ENCODE measurements around the gene KRTAP9-3.

DNA sequence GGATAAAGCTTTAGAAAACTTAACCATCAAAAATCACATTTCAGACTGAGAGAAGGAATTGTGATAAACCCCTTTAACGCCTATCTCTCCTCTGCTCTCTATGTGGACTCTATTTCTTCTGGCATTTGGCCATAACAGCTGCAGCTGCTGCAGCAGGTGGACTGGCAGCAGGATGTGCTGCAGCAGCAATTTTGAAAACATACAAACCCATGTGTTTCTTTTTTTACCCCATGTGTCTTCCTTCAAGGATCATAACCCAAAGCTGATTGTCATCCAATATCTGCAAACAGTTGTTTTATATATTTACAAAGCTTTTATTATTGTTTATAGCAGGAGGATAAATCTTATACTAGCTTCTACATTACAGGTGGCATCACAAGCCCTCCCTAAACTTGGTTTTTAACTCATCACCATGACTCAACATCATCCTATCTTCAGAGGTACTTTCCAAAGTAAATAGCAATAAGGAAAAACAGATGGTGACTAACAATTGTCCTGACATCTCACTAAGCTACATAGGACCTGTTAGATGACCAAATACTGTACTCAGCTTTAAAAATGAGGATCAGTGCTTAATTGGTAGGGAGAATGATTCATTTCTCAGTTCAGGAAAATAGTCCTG, 20.3 kb upstream of the KRTAP9-3 start:
- TF ChIP-seq POLR2AphosphoS5 (IDR thresholded peaks at IDR 0.05; ENCODE audit: low read depth) = no peak
- no peak for TF ChIP-seq EZH2phosphoT487 (IDR thresholded peaks at IDR 0.05; ENCODE audit: unreplicated experiment)
